Heart right ventricle (tissue), 16 donors: ENCODE measurements around the gene NME9. TPM values are rescaled to one million over a fixed set of nuclear protein-coding genes. Genes with fewer than 3 reads are reported as not detected.

Source experiments
- ATAC-seq, 8 donors: fragments of 200-7000 bp; cut with Tn5 transposase; one replicate each; pipeline ENCODE4 v1.9.1; 2020; ENCODE audit warnings: mild to moderate bottlenecking in 8 of 8, moderate library complexity in 8 of 8, moderate number of reproducible peaks in 1 of 8
- DNase-seq, 2 donors: peaks; one replicate each; pipeline ENCODE4 v3.0.0-alpha.2; 2020
- H3K27ac ChIP-seq, 10 donors: fragments of 200-600 bp; sonication (generic) in 2 of 10; one replicate each; pipeline versions ENCODE4 v1.5.0 to v1.8.0; 2020 to 2022; ENCODE audit warnings: mild to moderate bottlenecking in 3 of 10
- H3K27me3 ChIP-seq, 7 donors: fragments of 200-600 bp; one replicate each; pipeline ENCODE4 v1.8.0; 2021 to 2022; ENCODE audit warnings: mild to moderate bottlenecking in 2 of 7
- H3K36me3 ChIP-seq, 9 donors: fragments of 200-600 bp; sonication (generic) in 1 of 9; one replicate each; pipeline versions ENCODE4 v1.5.0 to v1.8.0; 2020 to 2022; ENCODE audit warnings: mild to moderate bottlenecking in 2 of 9
- H3K4me1 ChIP-seq, 9 donors: fragments of 200-600 bp; sonication (generic) in 1 of 9; one replicate each; pipeline versions ENCODE4 v1.5.0 to v1.8.0; 2020 to 2022; ENCODE audit warnings: mild to moderate bottlenecking in 4 of 9
- H3K4me3 ChIP-seq, 10 donors: fragments of 200-600 bp; sonication (generic) in 2 of 10; one replicate each; pipeline versions ENCODE4 v1.5.0 to v1.8.0; 2020 to 2022; ENCODE audit warnings: mild to moderate bottlenecking in 7 of 10, moderate library complexity in 2 of 10
- H3K9me3 ChIP-seq, 11 donors: fragments of 200-600 bp in 10 of 11; sonication (generic) in 2 of 11; one replicate each; pipeline versions ENCODE4 v1.5.0 to v1.8.0; 2013 to 2022; ENCODE audit warnings: mild to moderate bottlenecking in 2 of 11, control low read depth in 1 of 11, moderate library complexity in 1 of 11
- CTCF ChIP-seq, 9 donors: fragments of 200-600 bp; sonication (generic) in 2 of 9; IDR thresholded peaks; one replicate each; pipeline versions ENCODE4 v1.5.0 to v1.8.0; 2021 to 2022; ENCODE audit warnings: antibody characterized with exemption in 9 of 9, mild to moderate bottlenecking in 5 of 9, moderate library complexity in 1 of 9
- WGBS, 2 donors: extraction: QIAGEN DNeasy Blood & Tissue Kit; methylation state at CpG; one replicate each; pipeline ENCODE4 v1.1.7; 2013; ENCODE audit warnings: inconsistent platforms in 1 of 2; 5-methylcytosine and 5-hydroxymethylcytosine counted together
- intact Hi-C, 10 donors: fragments of 100-400 bp; cut with DNase I; formaldehyde crosslinking; loops; one replicate each; pipeline versions ENCODE4 v1.11.1 to v1.14.2; 2022
- polyA plus RNA-seq, 2 donors: library from polyadenylated mRNA; stranded (reverse); fragments of 200-250 nt; gene quantifications; one replicate each; pipeline ENCODE4 v1.2.3, GENCODE V29; 2013
- total RNA-seq, 10 donors: library from RNA; stranded (reverse); fragmentation: NEBNext Ultra II Directional in 3 of 10; extraction: Animal tissue kit (Norgen Biotek cat#: 25700) in 3 of 10; gene quantifications; one replicate each; pipeline versions ENCODE4 v1.2.1 to v1.2.4, GENCODE V29; 2021 to 2023
- donor health status: Arrhythmogenic right ventricular cardiomyopathy.
- donor health status: ischemic (EF 13 %, LVEDD 7.1; RV severe dilation, severe dysfunction).
- donor health status: healthy with polysubstance abuse.
- donor health status: DM: no; HTN: yes; CAD: no.
- donor health status: DM: no; HTN: no; CAD: no.
- donor health status: ischemic (EF 25% LVEDD 6.9; RV normal size, moderate dysfunction).
- donor health status: ischemic (EF 25% LVEDD 5.7; RV mildly dilated, moderate dysfunction).
- donor health status: healthy.
- donor health status: DM: yes; HTN: yes; CAD: no.
- donor health status: Ischemic cardiomyopathy.
- donor health status: ischemic (EF 35%, LVEDD 5.7; RV mildly dilated, moderate dysfunction).
- donor health status: nonischemic (EF 11% LVEDD 7.7; RV severe dilation, severe dysfunction).
- donor health status: DM: yes; HTN: yes; CAD: no.
- donor health status: PGD.
- donor health status: ischemic (EF 29% LVEDD 5.4; RV normal size, mild dysfunction).
- donor health status: nonischemic (EF 23%, LVEDD 6.1; RV moderate dilation, normal function).

NME9 gene
- total and polyA plus RNA-seq, 12 donors = 0.15 to 0.44 TPM; not detected in 10

GRCh38 chr3:138373087-138373735 lies 43.6 kb upstream of the NME9 start:
- Histone ChIP-seq H3K27ac (peak overlapping the region in 9 of 10 donors; percentile 12 to 94 (median 86)), H3K4me3 (no peak overlapping the region), H3K9me3 (peaks cover 0 to 3% (median 0%) of the 10 kb centered on the region in 11 donors), H3K36me3 (peaks cover 0 to 28% (median 0%) of the 10 kb centered on the region in 9 donors), H3K4me1 (peaks cover 11 to 93% (median 62%) of the 10 kb centered on the region in 9 donors), H3K27me3 (no peaks in the 10 kb centered on the region)
- intact Hi-C loops = no loop called here
- no peak for TF ChIP-seq CTCF (IDR thresholded peaks at IDR 0.05)
- DNase-seq (no peak), ATAC-seq (no peak)
- WGBS, 2 donors = 85 to 86% methylated on average over 7 of the region's 7 CpGs

- Histone ChIP-seq H3K36me3 (peaks cover 0 to 18% (median 0%) of the 10 kb centered on the region in 9 donors), H3K4me3 (no peak overlapping the region), H3K4me1 (peaks cover 20 to 94% (median 67%) of the 10 kb centered on the region in 9 donors), H3K9me3 (peaks cover 0 to 3% (median 0%) of the 10 kb centered on the region in 11 donors), H3K27me3 (no peaks in the 10 kb centered on the region), H3K27ac (peak overlapping the region; percentile 11 to 94 (median 82))
- intact Hi-C loops = no loop called here
- no peak for DNase-seq
- no peak for TF ChIP-seq CTCF (IDR thresholded peaks at IDR 0.05)
- 60 to 72% methylated on average over 9 of the region's 9 CpGs for WGBS, 2 donors
- ATAC-seq = no peak
These were observed 41.7 kb upstream of the NME9 start for GRCh38 chr3:138371070-138371965.

GRCh38 chr3:138370321-138370720 lies 40.7 kb upstream of the NME9 start:
- H3K36me3 ChIP-seq = peaks cover 0 to 14% (median 0%) of the 10 kb centered on the region in 9 donors
- H3K27me3 ChIP-seq = no peaks in the 10 kb centered on the region
- no peak for TF ChIP-seq CTCF (IDR thresholded peaks at IDR 0.05)
- H3K4me3 ChIP-seq = no peak overlapping the region
- DNase-seq = no peak
- 72 to 80% methylated on average over 8 of the region's 8 CpGs for WGBS, 2 donors
- H3K4me1 ChIP-seq = peaks cover 29 to 96% (median 73%) of the 10 kb centered on the region in 9 donors
- peak in 1 of 8 donors; percentile 7 for ATAC-seq
- H3K27ac ChIP-seq = peak overlapping the region; percentile 16 to 94 (median 82)
- intact Hi-C loops = no loop called here
- H3K9me3 ChIP-seq = peaks cover 0 to 3% (median 0%) of the 10 kb centered on the region in 11 donors

DNA sequence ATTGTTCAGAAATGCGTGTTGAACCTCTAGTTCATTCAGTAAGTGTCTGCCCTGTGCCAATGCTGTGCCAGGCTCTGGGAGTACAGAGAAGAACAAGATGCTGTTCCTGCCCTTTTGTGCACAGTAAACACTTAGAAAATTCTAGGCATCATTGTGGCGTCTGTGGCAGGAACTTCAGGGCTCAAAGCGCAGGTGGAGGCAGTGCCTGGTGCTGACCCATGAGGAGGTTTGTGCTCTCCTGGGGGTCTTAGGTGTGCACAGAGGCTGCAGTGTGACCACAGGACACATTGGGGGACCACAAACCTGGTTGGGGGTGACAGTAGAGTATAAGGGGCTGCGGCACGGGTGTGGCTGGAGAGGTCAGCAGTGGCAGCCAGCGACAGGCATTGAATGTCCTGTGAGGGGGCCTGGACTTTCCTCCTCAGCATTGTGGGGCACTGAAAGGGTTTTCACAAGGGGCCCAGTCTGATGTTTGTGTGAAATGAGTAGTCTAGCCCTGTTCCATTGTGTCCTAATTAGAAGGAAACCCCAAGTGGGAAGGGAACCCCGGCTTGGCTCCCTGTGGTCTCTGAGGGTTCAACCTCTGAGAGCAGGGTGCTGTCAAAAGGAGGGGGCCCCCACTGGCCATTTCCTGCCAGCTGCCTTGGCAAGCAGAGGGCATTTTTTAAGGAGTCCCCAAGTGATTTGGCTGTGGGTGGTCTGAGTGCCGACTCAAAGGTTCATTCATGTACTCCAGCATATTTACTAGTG lies 39.7 kb upstream of the NME9 start:
- Histone ChIP-seq H3K9me3 (peaks cover 0 to 3% (median 0%) of the 10 kb centered on the region in 11 donors), H3K4me1 (peaks cover 35 to 96% (median 74%) of the 10 kb centered on the region in 9 donors), H3K4me3 (no peak overlapping the region), H3K27ac (peak overlapping the region; percentile 44 to 94 (median 82)), H3K27me3 (no peaks in the 10 kb centered on the region), H3K36me3 (peaks cover 0 to 14% (median 0%) of the 10 kb centered on the region in 9 donors)
- no peak for ATAC-seq
- DNase-seq = no peak
- intact Hi-C loops = no loop called here
- 51 to 66% methylated on average over 8 of the region's 8 CpGs for WGBS, 2 donors
- TF ChIP-seq CTCF (IDR thresholded peaks at IDR 0.05) = no peak
